ENCODE results near the gene RANGRF. TPM values are rescaled to one million over a fixed set of nuclear protein-coding genes. Genes with fewer than 3 reads are reported as not detected.

The RANGRF gene
- total and polyA plus RNA-seq, 7 experiments from 2014 or later = 26.0 to 85.8 (median 39.2) TPM

DNA sequence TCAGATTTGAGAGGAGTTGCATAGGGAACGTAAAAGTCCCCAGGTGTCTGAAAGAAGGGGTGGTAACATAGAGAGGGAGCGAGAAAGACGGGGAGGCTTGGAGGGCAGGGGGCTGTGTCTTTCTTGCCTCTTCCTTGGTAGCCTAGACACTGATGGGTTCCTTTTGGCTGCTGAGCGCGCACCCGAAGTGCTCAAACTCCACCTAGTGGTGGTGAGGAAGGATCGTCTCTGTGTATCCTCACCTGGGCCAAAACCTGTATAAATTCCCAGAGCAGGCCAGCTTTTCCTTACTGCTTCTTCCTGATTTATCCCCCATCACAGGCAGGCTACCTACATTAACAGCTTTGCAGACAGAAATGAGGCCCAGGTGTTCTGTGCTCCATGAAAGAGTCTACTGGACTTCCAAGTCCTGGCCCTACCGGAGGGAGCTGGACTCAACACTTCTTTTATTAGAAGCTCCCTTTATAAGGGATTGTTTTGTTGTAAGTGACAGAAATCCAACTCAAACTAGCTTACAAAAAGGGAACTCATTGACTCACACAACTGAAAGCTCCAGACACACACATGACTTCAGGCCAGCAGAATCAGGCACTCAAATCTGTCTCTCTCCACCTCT, 12.3 kb downstream of the RANGRF start:
- ATAC-seq (peak; percentile 95), DNase-seq (peak; percentile 33 to 80 (median 72))
- H3K9me3 Mint-ChIP-seq = peaks cover 0 to 3% (median 0%) of the 10 kb centered on the region in 11 donors
- Histone ChIP-seq H3K27ac (ENCODE audit: low read depth, low read length) (no peak overlapping the region), H3K9me3 (ENCODE audit: control insufficient read depth in 2 of 3, low read length in 3 of 3) (no peaks in the 10 kb centered on the region), H3K4me1 (ENCODE audit: control insufficient read depth in 2 of 2, insufficient read depth in 2 of 2, low read length in 2 of 2) (peaks cover 3 to 9% of the 10 kb centered on the region in 2 donors), H3K36me3 (ENCODE audit: control insufficient read depth in 2 of 3, insufficient read depth in 3 of 3, low read length in 3 of 3) (no peaks in the 10 kb centered on the region), H3K27me3 (ENCODE audit: control insufficient read depth in 2 of 2, insufficient read depth in 2 of 2, low read length in 2 of 2) (no peaks in the 10 kb centered on the region), H3K4me3 (ENCODE audit: low read length) (no peak overlapping the region)
- peak overlapping the region in 1 of 10 donors; percentile 14 for H3K4me3 Mint-ChIP-seq
- POLR2A ChIA-PET = interaction anchor here (0.7 to 1.7 kb wide), 5 partner anchors 12 to 127 kb away, joined by 3 to 6 read pairs (median 5); partner anchors contain the start of gene RANGRF
- intact Hi-C loops (cut with micrococcal nuclease) = loop anchor here (1.0 kb wide), 11 partner anchors 52 to 240 kb away; partner anchors contain the start of gene CTC1 (in 1 of the 2)
- peak overlapping the region in 7 of 9 donors; percentile 6 to 80 (median 71) for H3K27ac Mint-ChIP-seq
- peaks cover 7 to 18% (median 14%) of the 10 kb centered on the region in 7 donors for H3K4me1 Mint-ChIP-seq
- CTCF ChIA-PET = interaction anchor here (0.7 to 3.9 kb wide), 23 partner anchors 12 to 241 kb away, joined by 3 to 20 read pairs (median 5); partner anchors contain the start of genes HES7 and RANGRF
- peaks cover 0 to 5% (median 0%) of the 10 kb centered on the region in 5 donors for H3K27me3 Mint-ChIP-seq
- no peaks in the 10 kb centered on the region for H3K36me3 Mint-ChIP-seq

DNA sequence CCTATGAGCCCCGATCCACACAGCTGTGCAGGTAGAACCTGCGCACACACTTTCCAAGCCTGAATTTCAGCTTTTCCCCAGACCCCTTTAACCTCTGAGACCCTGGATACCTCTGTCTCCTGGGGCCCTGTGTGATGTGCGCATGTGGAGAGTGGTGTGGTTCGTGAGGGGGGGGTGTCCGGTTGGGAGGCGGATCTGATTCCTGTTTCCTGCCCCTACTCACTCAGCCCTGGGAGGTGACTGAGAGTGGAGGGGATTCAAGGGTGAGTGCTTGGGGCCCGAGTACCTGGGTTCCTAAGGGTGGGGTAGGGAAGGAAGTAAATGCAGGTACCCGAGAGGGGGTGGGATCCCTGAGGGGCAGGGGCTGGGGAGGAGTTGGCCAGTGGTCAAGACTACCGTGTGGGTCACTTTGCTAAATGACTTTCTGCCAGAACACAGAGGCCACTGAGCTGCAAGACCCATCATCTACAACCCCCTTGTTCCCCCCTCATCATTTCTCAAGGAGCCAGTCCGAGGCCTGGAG, 22.2 kb downstream of the RANGRF start:
- peaks cover 0 to 6% (median 0%) of the 10 kb centered on the region in 7 donors for H3K4me1 Mint-ChIP-seq
- ATAC-seq (no peak), DNase-seq (no peak)
- no peaks in the 10 kb centered on the region for H3K9me3 ChIP-seq (ENCODE audit: control insufficient read depth in 2 of 3, low read length in 3 of 3)
- H3K4me1 ChIP-seq (ENCODE audit: control insufficient read depth in 2 of 2, insufficient read depth in 2 of 2, low read length in 2 of 2) = peaks cover 0 to 4% of the 10 kb centered on the region in 2 donors
- H3K4me3 Mint-ChIP-seq = no peak overlapping the region
- H3K27ac Mint-ChIP-seq = peak overlapping the region in 1 of 9 donors; percentile 85
- H3K27me3 Mint-ChIP-seq = peaks cover 4 to 24% (median 6%) of the 10 kb centered on the region in 5 donors
- ChIA-PET POLR2A (no interaction called here), CTCF (no interaction called here)
- H3K4me3 ChIP-seq (ENCODE audit: low read length) = no peak overlapping the region
- no peaks in the 10 kb centered on the region for H3K27me3 ChIP-seq (ENCODE audit: control insufficient read depth in 2 of 2, insufficient read depth in 2 of 2, low read length in 2 of 2)
- no peaks in the 10 kb centered on the region for H3K9me3 Mint-ChIP-seq
- no peaks in the 10 kb centered on the region for H3K36me3 Mint-ChIP-seq
- H3K36me3 ChIP-seq (ENCODE audit: control insufficient read depth in 2 of 3, insufficient read depth in 3 of 3, low read length in 3 of 3) = no peaks in the 10 kb centered on the region
- H3K27ac ChIP-seq (ENCODE audit: low read depth, low read length) = no peak overlapping the region
- intact Hi-C loops (cut with micrococcal nuclease) = no loop called here

- peaks cover 0 to 4% of the 10 kb centered on the region in 2 donors for H3K4me1 ChIP-seq (ENCODE audit: control insufficient read depth in 2 of 2, insufficient read depth in 2 of 2, low read length in 2 of 2)
- H3K27me3 ChIP-seq (ENCODE audit: control insufficient read depth in 2 of 2, insufficient read depth in 2 of 2, low read length in 2 of 2) = no peaks in the 10 kb centered on the region
- no peak overlapping the region for H3K27ac Mint-ChIP-seq
- intact Hi-C loops (cut with micrococcal nuclease) = no loop called here
- H3K36me3 Mint-ChIP-seq = no peaks in the 10 kb centered on the region
- ChIA-PET POLR2A (no interaction called here), CTCF (interaction anchor here (0.8 kb wide), 1 partner anchor 67 kb away, joined by 6 read pairs; no protein-coding TSS in a partner anchor)
- H3K4me3 ChIP-seq (ENCODE audit: low read length) = no peak overlapping the region
- H3K27ac ChIP-seq (ENCODE audit: low read depth, low read length) = no peak overlapping the region
- H3K27me3 Mint-ChIP-seq = peaks cover 4 to 24% (median 10%) of the 10 kb centered on the region in 5 donors
- peak overlapping the region in 1 of 10 donors; percentile 37 for H3K4me3 Mint-ChIP-seq
- no peak for DNase-seq
- peaks cover 0 to 8% (median 0%) of the 10 kb centered on the region in 7 donors for H3K4me1 Mint-ChIP-seq
- no peaks in the 10 kb centered on the region for H3K9me3 Mint-ChIP-seq
- no peaks in the 10 kb centered on the region for H3K9me3 ChIP-seq (ENCODE audit: control insufficient read depth in 2 of 3, low read length in 3 of 3)
- H3K36me3 ChIP-seq (ENCODE audit: control insufficient read depth in 2 of 3, insufficient read depth in 3 of 3, low read length in 3 of 3) = no peaks in the 10 kb centered on the region
- ATAC-seq = no peak
These were observed 22.8 kb downstream of the RANGRF start for GRCh38 chr17:8311131-8311790.

GRCh38 chr17:8312251-8312650, 23.8 kb downstream of the RANGRF start:
- Mint-ChIP-seq H3K27me3 (peaks cover 4 to 24% (median 10%) of the 10 kb centered on the region in 5 donors), H3K9me3 (no peaks in the 10 kb centered on the region), H3K4me1 (peaks cover 0 to 8% (median 0%) of the 10 kb centered on the region in 7 donors), H3K36me3 (no peaks in the 10 kb centered on the region), H3K27ac (no peak overlapping the region), H3K4me3 (no peak overlapping the region)
- peaks cover 0 to 4% of the 10 kb centered on the region in 2 donors for H3K4me1 ChIP-seq (ENCODE audit: control insufficient read depth in 2 of 2, insufficient read depth in 2 of 2, low read length in 2 of 2)
- no peaks in the 10 kb centered on the region for H3K9me3 ChIP-seq (ENCODE audit: control insufficient read depth in 2 of 3, low read length in 3 of 3)
- no peak for ATAC-seq
- H3K27me3 ChIP-seq (ENCODE audit: control insufficient read depth in 2 of 2, insufficient read depth in 2 of 2, low read length in 2 of 2) = no peaks in the 10 kb centered on the region
- no peak overlapping the region for H3K27ac ChIP-seq (ENCODE audit: low read depth, low read length)
- ChIA-PET POLR2A (interaction anchor here (0.5 kb wide), 1 partner anchor 1149 kb away, joined by 3 read pairs; no protein-coding TSS in a partner anchor), CTCF (interaction anchor here (0.8 to 1.0 kb wide), 2 partner anchors 10 to 68 kb away, joined by 4 to 6 read pairs; no protein-coding TSS in a partner anchor)
- H3K36me3 ChIP-seq (ENCODE audit: control insufficient read depth in 2 of 3, insufficient read depth in 3 of 3, low read length in 3 of 3) = no peaks in the 10 kb centered on the region
- no peak for DNase-seq
- intact Hi-C loops (cut with micrococcal nuclease) = no loop called here
- no peak overlapping the region for H3K4me3 ChIP-seq (ENCODE audit: low read length)

GRCh38 chr17:8312726-8313600, 24.5 kb downstream of the RANGRF start:
- H3K4me3 Mint-ChIP-seq = no peak overlapping the region
- ATAC-seq = no peak
- H3K27ac Mint-ChIP-seq = no peak overlapping the region
- Histone ChIP-seq H3K9me3 (ENCODE audit: control insufficient read depth in 2 of 3, low read length in 3 of 3) (no peaks in the 10 kb centered on the region), H3K4me1 (ENCODE audit: control insufficient read depth in 2 of 2, insufficient read depth in 2 of 2, low read length in 2 of 2) (peaks cover 0 to 4% of the 10 kb centered on the region in 2 donors), H3K27me3 (ENCODE audit: control insufficient read depth in 2 of 2, insufficient read depth in 2 of 2, low read length in 2 of 2) (no peaks in the 10 kb centered on the region), H3K36me3 (ENCODE audit: control insufficient read depth in 2 of 3, insufficient read depth in 3 of 3, low read length in 3 of 3) (no peaks in the 10 kb centered on the region), H3K27ac (ENCODE audit: low read depth, low read length) (no peak overlapping the region), H3K4me3 (ENCODE audit: low read length) (no peak overlapping the region)
- H3K4me1 Mint-ChIP-seq = peaks cover 0 to 8% (median 0%) of the 10 kb centered on the region in 7 donors
- ChIA-PET POLR2A (interaction anchor here (0.5 kb wide), 1 partner anchor 1150 kb away, joined by 3 read pairs; no protein-coding TSS in a partner anchor), CTCF (interaction anchor here (1.0 kb wide), 1 partner anchor 11 kb away, joined by 4 read pairs; no protein-coding TSS in a partner anchor)
- H3K36me3 Mint-ChIP-seq = no peaks in the 10 kb centered on the region
- intact Hi-C loops (cut with micrococcal nuclease) = no loop called here
- no peak for DNase-seq
- no peaks in the 10 kb centered on the region for H3K9me3 Mint-ChIP-seq
- H3K27me3 Mint-ChIP-seq = peaks cover 4 to 24% (median 10%) of the 10 kb centered on the region in 5 donors

All from naive thymus-derived CD4-positive, alpha-beta T cell (primary cell).